ENCODE results near the gene EXOC3L1.

Gene EXOC3L1

GRCh38 chr16:67190041-67190440 lies at the start of gene EXOC3L1:
EXOC3L1 (minus strand) TSS chr16:67190136; CDS start chr16:67189676, 460 bp downstream.
- no peak for DNase-seq

GRCh38 chr16:67238806-67239470 lies 49.0 kb upstream of the EXOC3L1 start:
- DNase-seq: no peak

GRCh38 chr16:67238278-67238575 lies 48.3 kb upstream of the EXOC3L1 start:
- DNase-seq: no peak

DNA sequence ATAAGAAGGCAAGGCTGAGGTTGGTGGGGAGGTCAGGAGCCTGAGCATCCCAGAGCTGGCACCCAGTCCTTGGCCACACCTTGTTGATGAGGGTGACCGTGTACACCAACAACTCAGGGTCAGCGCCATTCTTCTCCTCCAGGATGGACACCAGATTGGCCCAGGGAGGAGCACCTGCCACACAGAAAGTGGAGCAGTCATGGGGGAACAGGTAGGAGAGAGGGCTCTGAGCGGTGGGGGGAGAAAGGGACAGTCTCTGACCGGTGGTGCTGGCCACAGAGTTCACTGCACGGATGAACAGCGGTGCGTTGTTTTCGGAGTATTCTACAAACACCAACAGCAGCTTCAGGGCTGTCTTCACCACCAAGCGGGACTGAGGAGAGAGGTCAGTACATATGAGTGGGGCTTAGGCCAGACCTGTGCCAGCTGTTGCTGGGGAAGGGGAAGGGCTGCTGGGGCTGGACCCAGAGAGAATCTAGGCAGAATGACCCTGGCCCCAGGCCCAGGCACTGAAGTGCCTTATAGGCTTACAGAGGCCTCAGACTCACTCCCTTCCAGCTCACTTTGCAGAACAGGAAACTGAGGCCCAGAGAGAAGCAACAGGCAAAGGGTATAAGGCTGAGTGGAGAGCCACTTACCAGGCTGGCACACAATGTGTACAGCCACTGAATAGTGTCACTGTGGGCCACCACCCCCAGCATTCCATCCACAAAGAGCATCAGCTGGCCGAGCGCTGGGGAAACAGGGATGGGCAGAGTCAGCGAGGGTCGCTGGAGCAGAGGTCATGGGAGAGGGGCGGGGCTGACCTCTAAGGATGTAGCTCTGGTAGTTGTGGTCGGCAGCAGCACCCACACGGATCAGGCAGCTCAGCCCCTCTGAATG lies 47.7 kb upstream of the EXOC3L1 start:
- no peak for DNase-seq

- no peak for DNase-seq
These were observed 46.8 kb upstream of the EXOC3L1 start for GRCh38 chr16:67236563-67237395.

DNA sequence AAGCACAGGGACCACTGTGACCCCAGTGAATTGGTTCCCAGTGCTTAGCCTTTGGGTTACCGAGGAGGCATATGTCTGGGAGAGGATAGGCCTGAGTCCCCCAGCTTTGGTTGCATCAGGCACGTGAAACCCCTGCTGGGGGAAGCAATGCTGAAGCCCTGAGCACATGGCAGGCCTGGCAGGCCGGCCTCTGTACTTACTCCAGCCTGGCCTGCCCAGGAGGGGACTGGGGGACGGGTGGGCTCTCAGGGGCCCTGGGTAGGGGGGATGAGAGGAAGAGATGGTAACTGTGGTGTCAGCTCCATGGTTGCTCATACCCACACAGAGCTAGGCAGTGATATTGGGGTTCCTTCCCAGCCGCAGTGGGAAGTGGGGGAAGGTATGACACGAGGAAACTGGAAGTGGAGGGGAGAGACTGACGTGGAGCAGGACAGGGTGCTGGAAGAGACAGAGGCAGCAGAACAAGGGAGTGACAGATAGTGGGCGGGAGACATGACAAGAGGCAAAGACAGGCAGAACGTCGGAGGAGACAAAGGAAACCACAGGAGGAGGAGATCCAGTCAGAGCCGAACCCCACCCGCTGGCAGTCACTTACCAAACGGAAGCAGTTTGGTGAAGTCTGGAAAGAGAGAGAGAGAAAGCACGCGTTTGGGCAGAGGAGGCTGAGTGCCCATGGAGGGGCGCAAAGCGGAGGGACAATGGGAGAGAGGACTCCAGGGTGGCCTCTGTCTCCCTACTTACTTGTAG lies 46.1 kb upstream of the EXOC3L1 start:
- DNase-seq: no peak

- no peak for DNase-seq
These were observed 44.3 kb upstream of the EXOC3L1 start for GRCh38 chr16:67234180-67234597.

- DNase-seq: no peak
These were observed 43.7 kb upstream of the EXOC3L1 start for GRCh38 chr16:67233596-67233995.

GRCh38 chr16:67230809-67231660 lies 41.1 kb upstream of the EXOC3L1 start:
- no peak for DNase-seq

GRCh38 chr16:67229906-67230808 lies 40.2 kb upstream of the EXOC3L1 start:
- DNase-seq: no peak

DNA sequence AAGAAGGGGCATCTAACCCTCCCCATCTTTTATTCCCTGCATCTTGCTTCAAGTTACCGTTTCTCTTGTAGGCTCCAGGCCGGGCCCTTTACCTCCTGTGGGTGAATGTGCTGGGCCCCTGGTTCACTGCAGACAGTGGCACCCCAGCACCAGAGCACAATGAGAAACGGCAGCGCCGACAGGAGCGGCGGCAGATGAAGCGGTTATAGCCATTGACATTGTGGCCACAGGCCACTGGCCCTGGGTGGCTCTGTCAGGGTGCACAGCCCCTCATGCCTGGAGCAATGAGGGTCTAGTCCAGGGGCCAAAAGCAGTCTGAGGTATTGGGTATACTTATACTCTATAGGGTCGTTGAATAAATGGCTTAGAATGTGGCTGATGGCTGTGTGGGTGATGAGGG lies 39.0 kb upstream of the EXOC3L1 start:
- DNase-seq: no peak

DNA sequence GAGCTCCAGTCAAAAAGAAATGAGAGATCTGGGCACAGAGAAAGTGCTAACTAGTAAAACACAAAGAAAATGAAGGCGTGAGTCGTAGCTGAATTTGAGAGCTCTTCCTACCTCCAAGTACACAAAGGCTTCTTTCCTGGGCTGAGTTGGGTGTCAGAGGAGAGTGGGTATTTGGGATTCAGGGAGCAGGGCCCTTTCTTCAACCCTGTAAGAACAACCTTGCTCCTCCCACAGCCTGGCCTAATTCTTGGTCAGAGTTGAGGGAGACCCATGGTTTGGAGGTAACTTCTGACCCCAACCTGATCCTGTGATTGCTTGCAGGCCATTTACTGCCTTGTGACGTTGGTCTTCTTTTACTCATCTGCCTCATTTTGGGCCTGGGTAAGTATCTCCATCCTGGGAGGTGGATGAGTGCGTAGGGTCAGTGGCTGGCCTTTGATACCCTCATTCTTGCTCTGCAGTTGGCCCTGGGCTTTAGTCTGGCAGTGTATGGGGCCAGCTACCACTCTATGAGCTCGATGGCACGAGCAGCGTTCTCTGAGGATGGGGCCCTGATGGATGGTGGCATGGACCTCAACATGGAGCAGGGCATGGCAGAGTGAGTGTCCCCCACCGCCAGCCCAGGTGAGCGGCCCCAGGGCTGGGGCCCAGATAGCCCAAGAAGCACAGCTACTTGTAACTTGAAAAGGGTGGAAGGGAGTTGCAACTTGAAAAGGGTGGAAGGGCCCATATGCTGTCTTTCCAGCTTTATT lies 38.3 kb upstream of the EXOC3L1 start:
- DNase-seq: no peak

DNA sequence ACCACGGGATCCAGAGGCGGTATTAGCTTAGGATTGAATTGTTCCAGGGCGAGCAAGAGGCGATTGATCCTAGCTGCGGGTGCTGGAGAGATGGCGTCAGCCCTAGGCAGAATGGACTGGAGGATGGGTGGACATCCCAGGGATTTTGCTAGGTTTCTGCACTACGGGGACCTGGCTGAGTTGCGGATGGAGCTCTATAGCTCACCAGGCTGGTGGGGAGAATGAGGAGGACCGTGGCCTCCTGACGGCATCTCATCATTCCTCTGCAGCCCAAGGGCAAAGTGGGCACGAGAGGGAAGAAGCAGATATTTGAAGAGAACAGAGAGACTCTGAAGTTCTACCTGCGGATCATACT lies 37.6 kb upstream of the EXOC3L1 start:
- no peak for DNase-seq

- DNase-seq: peak; percentile 95
These were observed 37.0 kb upstream of the EXOC3L1 start, which contains the start of gene TMEM208 for GRCh38 chr16:67226804-67227566. TMEM208 (plus strand) TSS chr16:67227130; CDS start chr16:67227219, 89 bp downstream.

- peak; percentile 65 for DNase-seq
These were observed 36.4 kb upstream of the EXOC3L1 start for GRCh38 chr16:67226295-67226803.

- no peak for DNase-seq
These were observed 34.1 kb upstream of the EXOC3L1 start for GRCh38 chr16:67223992-67224391.

- DNase-seq: no peak
These were observed 26.9 kb upstream of the EXOC3L1 start for GRCh38 chr16:67216612-67217490.

- DNase-seq: no peak
These were observed 25.8 kb upstream of the EXOC3L1 start for GRCh38 chr16:67215706-67216105.
